Right kidney (tissue), 1 donor: ENCODE results near the gene CFAP61.
"Not testable (repeated sequence)": the region's sequence is repeated elsewhere in the genome, so short reads cannot be mapped to it uniquely, and the experiment has no call there.

Experiments used
- DNase-seq: peaks from one replicate; pipeline ENCODE4 v3.0.0-alpha.2; 2016

Gene CFAP61

GRCh38 chr20:20212675-20213096, 160.4 kb downstream of the CFAP61 start:
- DNase-seq, result no peak

GRCh38 chr20:20213526-20214121, 161.3 kb downstream of the CFAP61 start:
- DNase-seq, result no peak

- DNase-seq, result no peak
Measured at GRCh38 chr20:20214757-20215275, 162.5 kb downstream of the CFAP61 start.

GRCh38 chr20:20215976-20216727, 163.8 kb downstream of the CFAP61 start:
- DNase-seq, result no peak

GRCh38 chr20:20216941-20217340, 164.6 kb downstream of the CFAP61 start:
- no peak for DNase-seq

- no peak for DNase-seq
Measured at GRCh38 chr20:20217621-20218020, 165.3 kb downstream of the CFAP61 start.

- DNase-seq, result not testable (repeated sequence)
Measured at GRCh38 chr20:20218106-20218505, 165.8 kb downstream of the CFAP61 start.

- DNase-seq, result no peak
Measured at GRCh38 chr20:20219016-20219415, 166.7 kb downstream of the CFAP61 start.

- no peak for DNase-seq
Measured at GRCh38 chr20:20220134-20220533, 167.8 kb downstream of the CFAP61 start.

- no peak for DNase-seq
Measured at GRCh38 chr20:20223981-20224380, 171.6 kb downstream of the CFAP61 start.

- no peak for DNase-seq
Measured at GRCh38 chr20:20224806-20225205, 172.5 kb downstream of the CFAP61 start.

GRCh38 chr20:20225325-20226043, 173.2 kb downstream of the CFAP61 start:
- no peak for DNase-seq

- DNase-seq, result no peak
Measured at GRCh38 chr20:20226554-20226953, 174.2 kb downstream of the CFAP61 start.

- no peak for DNase-seq
Measured at GRCh38 chr20:20227013-20227571, 174.8 kb downstream of the CFAP61 start.

GRCh38 chr20:20228351-20228750, 176.0 kb downstream of the CFAP61 start:
- DNase-seq, result no peak

GRCh38 chr20:20229595-20229994, 177.3 kb downstream of the CFAP61 start:
- no peak for DNase-seq

GRCh38 chr20:20230741-20231140, 178.4 kb downstream of the CFAP61 start:
- DNase-seq, result no peak

- no peak for DNase-seq
Measured at GRCh38 chr20:20231528-20232298, 179.4 kb downstream of the CFAP61 start.

GRCh38 chr20:20233041-20233514, 180.7 kb downstream of the CFAP61 start:
- no peak for DNase-seq

GRCh38 chr20:20235681-20236080, 183.3 kb downstream of the CFAP61 start:
- no peak for DNase-seq

GRCh38 chr20:20237093-20237959, 185.0 kb downstream of the CFAP61 start:
- DNase-seq, result no peak
